NCI-H446 treated with DMSO at 0.1 percent for 48 hours (cell line): ENCODE data around the gene GSTM2.
"Not testable (repeated sequence)": the region's sequence is repeated elsewhere in the genome, so short reads cannot be mapped to it uniquely, and the experiment has no call there.

ENCODE experiments used
- DNase-seq: peaks from one replicate; lab custom pipeline; 2025; lab: John Stamatoyannopoulos, UW

Gene GSTM2

DNA sequence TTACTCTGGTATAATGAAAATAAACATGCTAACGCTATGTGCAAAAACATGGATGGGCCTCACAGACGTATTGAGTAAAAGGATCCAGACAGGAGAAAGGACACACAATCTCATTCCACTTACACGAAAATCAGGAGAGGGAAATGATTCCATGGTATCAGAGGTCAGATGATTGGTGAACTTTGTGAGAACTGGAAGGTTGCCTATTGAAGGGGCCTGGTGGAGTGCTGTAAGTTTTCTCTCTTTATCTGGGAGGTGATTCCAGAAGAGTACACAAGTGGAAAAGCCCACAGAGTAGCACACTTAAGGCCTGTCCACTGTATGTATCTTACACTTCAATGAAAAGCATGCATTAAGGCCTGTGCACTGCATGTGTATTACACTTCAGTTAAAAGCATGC lies 9.6 kb downstream of the GSTM2 start:
- no peak for DNase-seq

DNA sequence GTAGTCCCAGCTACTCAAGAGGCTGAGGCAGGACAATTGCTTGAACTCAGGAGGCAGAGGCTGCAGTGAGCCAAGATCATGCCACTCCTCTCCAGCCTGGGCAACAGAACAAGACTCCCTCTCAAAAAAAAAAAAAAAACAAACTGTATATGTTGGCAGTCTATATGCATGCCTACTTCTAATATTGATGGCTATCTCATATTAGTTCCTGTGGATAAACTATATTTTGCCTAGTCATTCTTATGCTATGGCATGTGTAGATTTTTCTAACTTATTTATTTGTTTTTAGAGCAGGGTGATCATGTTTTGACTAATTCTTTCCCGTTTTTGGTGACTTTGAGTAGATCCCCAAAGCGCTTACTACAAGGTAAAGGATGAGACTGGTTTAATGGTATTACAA lies 10.8 kb downstream of the GSTM2 start:
- not testable (repeated sequence) for DNase-seq

DNA sequence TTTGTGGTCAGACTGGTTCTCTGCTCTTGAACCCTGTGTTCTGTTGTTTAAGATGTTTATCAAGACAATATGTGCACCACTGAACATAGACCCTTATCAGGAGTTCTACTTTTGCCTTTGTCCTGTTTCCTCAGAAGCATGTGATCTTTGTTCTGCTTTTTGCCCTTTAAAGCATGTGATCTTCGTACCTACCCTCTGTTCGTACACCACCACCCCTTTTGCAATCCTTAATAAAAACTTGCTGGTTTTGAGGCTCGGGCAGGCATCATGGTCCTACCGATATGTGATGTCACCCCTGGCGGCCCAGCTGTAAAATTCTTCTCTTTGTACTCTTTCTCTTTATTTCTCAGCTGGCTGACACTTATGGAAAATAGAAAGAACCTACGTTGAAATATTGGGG lies 16.9 kb downstream of the GSTM2 start:
- DNase-seq, result not testable (repeated sequence)

DNA sequence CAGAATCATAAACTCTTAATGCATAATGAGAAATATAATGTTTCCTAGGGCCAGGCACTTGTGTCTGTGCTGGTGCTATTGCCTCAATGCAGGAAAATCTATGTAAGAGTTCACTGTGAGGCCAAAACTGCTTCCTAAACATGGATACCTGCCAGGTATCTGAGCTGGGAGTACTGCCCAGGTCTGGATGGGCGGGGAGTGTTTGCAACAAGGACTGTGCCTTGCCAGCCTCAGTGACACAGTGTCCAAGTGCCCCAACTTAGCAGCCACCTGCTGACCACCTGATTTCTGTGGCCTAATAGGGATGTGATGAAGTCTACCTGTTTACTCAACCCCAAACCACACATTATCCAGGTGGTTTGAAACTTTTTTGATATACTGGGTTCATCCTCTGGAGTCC lies 17.5 kb downstream of the GSTM2 start:
- DNase-seq, result not testable (repeated sequence)

DNA sequence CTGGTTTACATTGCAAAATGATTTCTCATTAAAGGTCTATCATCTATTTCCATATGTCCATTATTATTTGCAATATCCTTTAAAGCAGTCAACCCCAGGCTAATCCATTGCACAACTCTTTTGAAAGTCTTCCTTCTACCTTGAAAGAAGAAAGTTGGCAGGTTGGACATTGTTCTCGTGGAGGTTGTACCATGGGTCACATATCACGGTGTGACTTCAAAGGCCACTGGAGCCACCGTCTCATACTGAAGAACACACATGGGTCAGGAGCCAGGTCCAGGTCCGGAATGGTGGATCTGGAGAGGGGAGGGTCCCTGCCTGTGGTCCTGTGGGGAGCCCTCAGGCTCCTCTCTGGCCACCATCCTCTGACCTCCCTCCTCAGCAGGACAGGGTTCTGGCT lies 18.0 kb downstream of the GSTM2 start:
- not testable (repeated sequence) for DNase-seq

DNA sequence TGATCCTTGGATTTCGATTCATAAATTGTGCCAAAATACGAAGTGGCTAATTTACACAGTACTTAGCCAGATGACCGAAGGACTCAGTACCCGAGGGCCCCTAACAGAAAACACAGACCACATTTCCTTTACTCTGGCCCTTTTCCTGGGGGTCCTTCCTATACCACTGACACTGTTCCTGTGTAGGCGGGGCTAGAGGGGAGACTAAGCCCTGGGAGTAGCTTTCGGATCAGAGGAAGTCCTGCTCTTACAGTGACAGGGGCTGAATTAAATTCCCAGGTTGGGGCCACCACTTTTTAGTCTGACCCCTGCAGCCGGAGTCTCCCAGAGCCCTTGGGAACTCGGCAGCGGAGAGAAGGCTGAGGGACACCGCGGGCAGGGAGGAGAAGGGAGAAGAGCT lies 19.3 kb downstream of the GSTM2 start:
- DNase-seq, result not testable (repeated sequence)

DNA sequence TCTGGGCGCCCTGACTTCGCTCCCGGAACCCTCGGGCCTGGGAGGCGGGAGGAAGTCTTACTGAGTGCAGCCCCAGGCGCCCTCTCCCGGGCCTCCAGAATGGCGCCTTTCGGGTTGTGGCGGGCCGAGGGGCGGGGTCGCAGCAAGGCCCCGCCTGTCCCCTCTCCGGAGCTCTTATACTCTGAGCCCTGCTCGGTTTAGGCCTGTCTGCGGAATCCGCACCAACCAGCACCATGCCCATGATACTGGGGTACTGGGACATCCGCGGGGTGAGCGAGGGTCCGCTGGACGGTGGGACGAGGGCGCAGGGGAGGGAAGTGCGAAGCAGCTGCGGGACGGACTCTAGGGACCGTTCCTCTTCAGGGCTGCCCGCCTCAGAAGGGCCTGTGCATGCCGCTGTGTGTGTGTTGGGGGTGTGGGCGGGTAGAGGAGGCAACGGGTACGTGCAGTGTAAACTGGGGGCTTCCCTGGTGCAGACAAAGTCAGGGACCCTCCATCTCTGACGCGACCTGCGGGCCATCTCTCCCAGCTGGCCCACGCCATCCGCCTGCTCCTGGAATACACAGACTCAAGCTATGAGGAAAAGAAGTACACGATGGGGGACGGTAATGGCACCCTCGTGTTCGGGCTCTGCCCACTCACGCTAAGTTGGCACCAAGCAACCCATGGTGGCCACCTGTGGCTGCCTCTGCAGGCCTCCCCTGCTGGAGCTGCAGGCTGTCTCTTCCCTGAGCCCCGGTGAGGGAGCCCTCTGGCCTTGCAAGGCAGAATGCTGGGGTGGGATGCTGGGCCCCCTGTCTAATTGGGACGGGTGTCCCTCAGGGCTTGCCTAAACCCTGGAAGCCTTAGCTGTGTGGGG lies 20.0 kb downstream of the GSTM2 start, which contains the start of gene GSTM1:
TSS of gene GSTM1 (plus strand) at position 177 of the 859 bp plus-strand sequence. CDS start at position 234, 57 bp downstream.
- no peak for DNase-seq

DNA sequence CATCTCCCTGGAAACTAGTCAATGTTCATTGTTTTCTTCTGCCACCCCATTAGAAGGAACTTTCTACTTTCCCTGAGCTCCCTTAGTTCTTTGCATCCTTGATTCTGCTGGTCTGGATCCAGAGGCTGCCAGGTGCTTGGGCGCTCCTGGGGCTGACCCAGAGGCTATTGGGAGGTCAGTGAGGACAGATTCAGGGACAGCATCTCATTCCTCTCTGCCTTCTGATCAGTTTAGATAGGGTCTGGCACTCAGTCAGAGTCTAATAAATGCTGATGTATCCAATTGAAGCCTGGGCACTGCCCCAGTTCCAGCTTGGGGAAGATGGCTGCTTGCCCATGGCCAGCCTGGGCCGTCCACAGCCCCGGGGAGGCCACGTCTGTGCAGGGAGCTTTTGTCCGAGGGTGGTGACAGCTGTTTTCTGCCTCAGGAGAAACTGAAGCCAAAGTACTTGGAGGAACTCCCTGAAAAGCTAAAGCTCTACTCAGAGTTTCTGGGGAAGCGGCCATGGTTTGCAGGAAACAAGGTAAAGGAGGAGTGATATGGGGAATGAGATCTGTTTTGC lies 22.1 kb downstream of the GSTM2 start:
- no peak for DNase-seq

DNA sequence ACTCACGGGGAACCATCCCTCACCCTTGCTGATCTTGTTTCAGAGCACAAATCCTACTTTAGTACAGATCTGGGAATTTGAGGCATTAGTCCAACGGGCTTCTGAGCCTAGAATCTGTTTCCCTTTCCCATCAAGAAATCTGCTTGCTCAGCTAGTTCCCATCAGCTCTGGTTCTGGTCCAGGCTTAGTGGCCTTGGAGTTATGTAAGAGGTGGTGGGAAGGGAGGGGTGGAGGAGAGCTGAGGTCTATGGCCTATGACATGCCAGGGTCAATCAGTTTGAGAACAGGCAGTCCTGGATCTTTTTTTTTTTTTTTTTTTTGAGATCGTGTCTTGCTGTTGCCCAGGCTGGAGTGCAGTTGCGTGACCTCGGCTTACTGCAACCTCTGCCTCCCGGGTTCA lies 23.9 kb downstream of the GSTM2 start:
- DNase-seq, result no peak

DNA sequence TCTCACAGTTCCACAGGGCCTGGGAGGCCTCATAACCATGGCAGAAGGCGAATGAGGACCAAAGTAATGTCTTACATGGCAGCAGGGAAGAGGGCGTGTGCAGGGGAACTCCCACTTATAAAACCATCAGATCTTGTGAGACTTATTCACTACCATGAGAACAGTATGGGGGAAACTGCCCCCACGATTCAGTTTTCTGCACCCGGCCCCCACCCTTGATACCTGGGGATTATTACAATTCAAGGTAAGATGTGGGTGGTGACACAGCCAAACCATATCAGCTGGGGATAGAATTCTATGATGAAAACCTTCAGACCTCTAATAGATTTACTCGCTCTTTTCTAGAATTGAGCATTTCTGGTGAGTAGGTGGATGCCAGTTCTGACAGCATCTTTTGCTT lies 26.5 kb downstream of the GSTM2 start:
- not testable (repeated sequence) for DNase-seq

DNA sequence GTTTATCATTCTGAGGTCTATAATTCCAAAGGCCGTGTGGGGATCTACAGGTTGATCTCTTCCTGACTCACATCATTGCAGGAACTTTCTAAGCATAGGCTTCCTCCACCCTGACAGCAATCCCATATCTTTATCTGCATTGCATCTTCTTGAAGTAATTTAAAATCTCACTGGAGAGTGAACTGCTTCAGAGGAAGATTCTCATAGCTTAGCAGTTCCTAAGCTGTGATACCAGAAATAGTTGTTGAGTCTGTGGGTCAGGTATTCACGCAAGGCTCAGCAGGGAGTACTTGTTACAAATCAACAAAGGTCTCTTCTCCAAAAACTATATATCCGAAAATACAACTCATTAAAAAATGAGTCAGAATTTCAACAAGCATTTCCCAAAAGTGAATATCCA lies 27.3 kb downstream of the GSTM2 start:
- not testable (repeated sequence) for DNase-seq

DNA sequence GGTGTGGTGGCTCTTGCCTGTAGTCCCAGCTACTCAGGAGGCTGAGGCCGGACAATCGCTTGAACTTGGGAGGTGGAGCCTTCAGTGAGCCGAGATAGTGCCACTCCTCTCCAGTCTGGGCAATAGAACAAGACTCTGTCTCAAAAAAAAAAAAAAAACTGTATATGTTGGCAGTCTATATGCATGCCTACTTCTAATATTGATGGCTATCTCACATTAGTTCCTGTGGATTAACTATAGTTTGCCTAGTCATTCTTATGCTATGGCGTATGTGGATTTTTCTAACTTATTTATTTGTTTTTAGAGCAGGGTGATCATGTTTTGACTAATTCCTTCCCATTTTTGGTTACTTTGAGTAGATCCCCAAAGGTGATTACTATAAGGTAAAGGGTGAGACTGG lies 29.2 kb downstream of the GSTM2 start:
- DNase-seq, result no peak

DNA sequence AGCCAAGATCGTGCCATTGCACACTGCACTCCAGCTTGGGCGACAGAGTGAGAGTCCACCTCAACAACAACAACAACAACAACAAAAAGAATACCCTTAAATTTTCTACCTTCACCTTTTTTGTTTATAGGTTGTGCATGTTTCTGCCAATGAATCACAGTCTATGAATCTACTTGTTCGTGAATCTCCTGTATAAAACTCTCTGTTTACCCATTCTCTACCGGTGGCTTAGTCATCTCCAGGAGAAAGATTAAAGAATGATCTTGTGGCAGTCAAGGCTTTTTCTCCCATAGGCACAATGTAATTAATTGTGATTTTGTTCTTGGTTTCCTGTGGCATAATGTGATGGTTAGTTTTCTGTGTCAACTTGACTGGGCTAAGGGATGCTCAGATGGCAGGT lies 30.0 kb downstream of the GSTM2 start:
- not testable (repeated sequence) for DNase-seq

DNA sequence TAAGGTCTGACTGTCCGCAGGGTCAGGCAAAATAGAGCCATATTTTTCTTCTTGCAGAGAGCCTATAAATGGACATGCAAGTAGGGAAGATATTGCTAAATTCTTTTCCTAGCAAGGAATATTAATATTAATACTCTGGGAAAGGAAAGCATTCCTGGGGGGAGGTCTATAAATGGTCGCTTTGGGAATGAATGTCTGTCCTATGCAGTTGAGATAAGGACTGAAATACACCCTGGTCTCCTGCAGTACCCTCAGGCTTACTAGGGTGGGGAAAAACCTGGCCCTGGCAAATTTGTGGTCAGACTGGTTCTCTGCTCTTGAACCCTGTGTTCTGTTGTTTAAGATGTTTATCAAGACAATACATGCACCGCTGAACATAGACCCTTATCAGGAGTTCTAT lies 35.1 kb downstream of the GSTM2 start:
- not testable (repeated sequence) for DNase-seq

DNA sequence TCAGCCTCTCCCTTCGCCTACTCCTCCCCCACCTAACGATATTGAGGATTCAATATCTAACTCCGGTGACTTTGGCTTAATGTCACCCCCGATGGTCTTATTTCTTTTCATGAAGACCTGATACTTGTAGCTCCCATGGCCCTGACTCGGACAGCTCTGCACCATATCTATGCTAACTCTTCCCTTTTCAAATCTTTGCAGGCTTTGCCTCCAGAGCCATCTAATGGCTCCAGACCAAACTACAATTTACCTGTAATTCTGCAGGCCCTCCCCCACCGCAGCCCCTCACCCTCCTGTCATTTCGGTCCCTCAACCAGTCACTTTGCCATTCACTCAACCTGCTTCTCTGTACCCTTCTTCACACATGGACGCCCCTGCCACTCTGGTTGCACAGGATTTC lies 36.3 kb downstream of the GSTM2 start:
- no peak for DNase-seq

DNA sequence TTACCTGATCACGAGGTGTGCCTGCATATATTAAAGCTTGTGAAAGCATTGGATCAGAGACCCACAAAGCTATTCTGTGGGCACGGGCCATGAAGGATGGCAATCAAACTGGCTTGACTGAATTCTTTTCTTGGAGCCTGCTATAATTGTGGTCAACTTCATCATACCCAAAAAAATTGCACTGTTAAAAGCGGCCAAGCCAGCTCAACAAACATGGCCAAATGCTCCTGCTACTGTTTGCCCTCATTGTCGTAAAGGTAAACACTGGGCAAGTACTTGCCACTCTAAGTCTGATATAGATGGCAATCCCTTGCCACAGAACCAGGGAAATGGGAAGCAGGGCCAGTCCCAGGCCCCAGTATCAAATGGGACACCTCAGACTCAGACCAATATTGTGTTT lies 37.6 kb downstream of the GSTM2 start:
- DNase-seq, result no peak

DNA sequence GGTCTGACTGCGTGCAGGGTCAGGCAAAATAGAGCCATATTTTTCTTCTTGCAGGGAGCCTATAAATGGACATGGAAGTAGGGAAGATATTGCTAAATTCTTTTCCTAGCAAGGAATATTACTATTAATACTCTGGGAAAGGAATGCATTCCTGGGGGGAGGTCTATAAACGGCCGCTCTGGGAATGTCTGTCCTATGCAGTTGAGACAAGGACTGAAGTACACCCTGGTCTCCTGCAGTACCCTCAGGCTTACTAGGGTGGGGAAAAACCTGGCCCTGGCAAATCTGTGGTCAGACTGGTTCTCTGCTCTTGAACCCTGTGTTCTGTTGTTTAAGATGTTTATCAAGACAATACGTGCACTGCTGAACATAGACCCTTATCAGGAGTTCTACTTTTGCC lies 41.1 kb downstream of the GSTM2 start:
- not testable (repeated sequence) for DNase-seq

DNA sequence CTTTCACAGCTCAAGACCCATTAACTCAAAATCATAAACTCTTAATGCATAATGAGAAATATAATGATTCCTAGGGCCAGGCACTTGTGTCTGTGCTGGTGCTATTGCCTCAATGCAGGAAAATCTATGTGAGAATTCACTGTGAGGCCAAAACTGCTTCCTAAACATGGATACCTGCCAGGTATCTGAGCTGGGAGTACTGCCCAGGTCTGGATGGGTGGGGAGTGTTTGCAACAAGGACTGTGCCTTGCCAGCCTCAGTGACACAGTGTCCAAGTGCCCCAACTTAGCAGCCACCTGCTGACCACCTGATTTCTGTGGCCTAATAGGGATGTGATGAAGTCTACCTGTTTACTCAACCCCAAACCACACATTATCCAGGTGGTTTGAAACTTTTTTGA lies 42.0 kb downstream of the GSTM2 start:
- DNase-seq, result not testable (repeated sequence)

DNA sequence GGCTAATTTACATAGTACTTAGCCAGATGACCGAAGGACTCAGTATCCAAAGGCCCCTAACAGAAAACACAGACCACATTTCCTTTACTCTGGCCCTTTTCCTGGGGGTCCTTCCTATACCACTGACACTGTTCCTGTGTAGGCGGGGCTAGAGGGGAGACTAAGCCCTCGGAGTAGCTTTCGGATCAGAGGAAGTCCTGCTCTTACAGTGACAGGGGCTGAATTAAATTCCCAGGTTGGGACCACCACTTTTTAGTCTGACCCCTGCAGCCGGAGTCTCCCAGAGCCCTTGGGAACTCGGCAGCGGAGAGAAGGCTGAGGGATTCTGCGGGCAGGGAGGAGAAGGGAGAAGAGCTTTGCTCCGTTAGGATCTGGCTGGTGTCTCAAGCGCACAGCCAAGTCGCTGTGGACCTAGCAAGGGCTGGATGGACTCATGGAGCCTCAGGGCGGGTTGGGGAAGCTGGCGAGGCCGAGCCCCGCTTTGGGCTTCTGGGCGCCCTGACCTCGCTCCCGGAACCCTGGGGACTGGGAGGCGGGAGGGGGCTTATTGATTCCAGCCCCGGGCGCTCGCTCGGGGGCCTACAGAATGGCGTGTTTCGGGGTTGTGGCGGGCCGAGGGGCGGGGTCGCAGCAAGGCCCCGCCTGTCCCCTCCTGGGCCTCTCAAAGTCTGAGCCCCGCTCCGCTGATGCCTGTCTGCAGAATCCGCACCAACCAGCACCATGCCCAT lies 43.9 kb downstream of the GSTM2 start, which contains the start of gene GSTM5:
TSS of gene GSTM5 (plus strand) at position 659 of the 728 bp plus-strand sequence. CDS start at position 721, 62 bp downstream.
- not testable (repeated sequence) for DNase-seq

DNA sequence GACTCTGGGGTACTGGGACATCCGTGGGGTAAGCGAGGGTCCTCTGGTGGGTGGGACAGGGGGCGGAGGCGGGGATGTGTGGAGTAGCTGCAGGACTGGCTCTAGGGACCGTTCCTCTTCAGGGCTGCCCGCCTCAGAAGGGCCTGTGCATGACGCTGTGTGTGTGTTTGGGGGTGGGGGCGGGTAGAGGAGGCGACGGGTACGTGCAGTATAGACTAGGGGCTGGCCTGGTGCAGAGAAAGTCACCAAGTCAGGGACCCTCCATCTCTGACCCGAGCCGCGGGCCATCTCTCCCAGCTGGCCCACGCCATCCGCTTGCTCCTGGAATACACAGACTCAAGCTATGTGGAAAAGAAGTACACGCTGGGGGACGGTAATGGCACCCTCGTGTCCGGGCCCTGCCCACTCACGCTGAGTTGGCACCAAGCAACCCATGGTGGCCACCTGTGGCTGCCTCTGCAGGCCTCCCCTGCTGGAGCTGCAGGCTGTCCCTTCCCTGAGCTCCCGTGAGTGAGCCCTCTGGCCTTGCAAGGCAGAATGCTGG lies 44.5 kb downstream of the GSTM2 start:
- DNase-seq, result no peak

DNA sequence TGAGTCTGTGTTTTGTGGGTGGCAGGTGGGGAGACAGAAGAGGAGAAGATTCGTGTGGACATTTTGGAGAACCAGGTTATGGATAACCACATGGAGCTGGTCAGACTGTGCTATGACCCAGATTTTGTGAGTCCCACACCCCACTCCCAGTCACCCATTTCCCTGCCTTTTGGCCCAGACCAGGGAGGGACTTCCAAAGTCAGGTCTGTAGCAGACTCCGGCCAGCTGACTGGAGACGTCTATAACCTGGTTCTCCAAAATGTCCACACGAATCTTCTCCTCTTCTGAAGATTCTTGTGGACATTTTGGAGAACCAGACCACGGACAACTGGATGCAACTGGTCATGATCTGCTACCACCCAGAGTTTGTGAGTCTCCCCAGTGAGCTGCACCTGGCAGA lies 45.8 kb downstream of the GSTM2 start:
- no peak for DNase-seq

DNA sequence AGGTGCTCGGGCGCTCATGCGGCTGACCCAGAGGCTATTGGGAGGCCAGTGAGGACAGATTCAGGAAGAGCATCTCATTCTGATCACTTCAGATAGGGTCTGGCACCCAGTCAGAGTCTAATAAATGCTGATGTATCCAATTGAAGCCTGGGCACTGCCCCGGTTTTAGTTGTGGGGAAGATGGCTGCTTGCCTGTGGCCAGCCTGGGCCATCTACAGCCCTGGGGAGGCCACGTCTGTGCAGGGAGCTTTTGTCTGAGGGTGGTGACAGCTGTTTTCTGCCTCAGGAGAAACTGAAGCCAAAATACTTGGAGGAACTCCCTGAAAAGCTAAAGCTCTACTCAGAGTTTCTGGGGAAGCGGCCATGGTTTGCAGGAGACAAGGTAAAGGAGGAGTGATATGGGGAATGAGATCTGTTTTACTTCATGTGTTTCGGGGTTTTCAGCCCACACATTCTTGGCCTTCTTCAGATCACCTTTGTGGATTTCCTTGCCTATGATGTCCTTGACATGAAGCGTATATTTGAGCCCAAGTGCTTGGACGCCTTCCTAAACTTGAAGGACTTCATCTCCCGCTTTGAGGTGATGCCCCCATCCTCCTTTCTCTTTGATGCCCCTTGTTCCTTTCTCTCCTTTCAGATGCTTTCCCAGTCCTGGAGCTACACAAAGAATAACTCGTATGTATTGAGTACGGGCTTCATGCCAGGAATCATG lies 47.0 kb downstream of the GSTM2 start:
- no peak for DNase-seq
